ENCODE results near the gene GPATCH3.
A peak's percentile ranks its signal among the peaks of the same experiment; 100 is the strongest.
"Not testable (repeated sequence)": the region's sequence is repeated elsewhere in the genome, so short reads cannot be mapped to it uniquely, and the experiment has no call there.

GPATCH3 gene

DNA sequence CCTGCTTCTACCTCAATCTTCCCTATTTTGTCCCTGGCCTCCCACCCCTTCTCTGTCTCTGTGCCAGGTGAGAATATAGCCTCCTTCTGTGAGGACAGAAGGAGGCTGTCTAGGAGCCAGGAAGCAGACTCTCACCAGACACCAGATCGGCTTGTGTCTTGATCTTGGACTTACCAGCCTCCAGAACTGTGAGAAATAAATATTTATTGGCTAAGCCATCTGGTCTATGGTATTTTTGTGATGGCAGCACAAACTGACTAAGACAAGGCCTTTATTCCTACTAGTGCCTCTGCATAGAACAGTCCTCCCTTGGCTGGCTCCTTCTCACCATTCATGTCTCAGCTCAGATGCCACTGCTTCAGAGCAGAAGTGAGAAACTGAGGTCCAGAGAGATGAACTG lies 12.0 kb downstream of the GPATCH3 start:
- intact Hi-C loops (cut with DNase I; ENCODE audit: low total_unique reads) = no loop called here
- H3K27ac ChIP-seq = no peak overlapping the region
- peaks cover 0 to 27% (median 17%) of the 10 kb centered on the region in 4 donors for H3K4me1 ChIP-seq
- H3K4me3 ChIP-seq = no peak overlapping the region
- H3K36me3 ChIP-seq = peaks cover 61 to 75% (median 62%) of the 10 kb centered on the region in 3 donors
- H3K27me3 ChIP-seq = no peaks in the 10 kb centered on the region
- H3K9me3 ChIP-seq = no peaks in the 10 kb centered on the region
- TF ChIP-seq, protein P1, sequence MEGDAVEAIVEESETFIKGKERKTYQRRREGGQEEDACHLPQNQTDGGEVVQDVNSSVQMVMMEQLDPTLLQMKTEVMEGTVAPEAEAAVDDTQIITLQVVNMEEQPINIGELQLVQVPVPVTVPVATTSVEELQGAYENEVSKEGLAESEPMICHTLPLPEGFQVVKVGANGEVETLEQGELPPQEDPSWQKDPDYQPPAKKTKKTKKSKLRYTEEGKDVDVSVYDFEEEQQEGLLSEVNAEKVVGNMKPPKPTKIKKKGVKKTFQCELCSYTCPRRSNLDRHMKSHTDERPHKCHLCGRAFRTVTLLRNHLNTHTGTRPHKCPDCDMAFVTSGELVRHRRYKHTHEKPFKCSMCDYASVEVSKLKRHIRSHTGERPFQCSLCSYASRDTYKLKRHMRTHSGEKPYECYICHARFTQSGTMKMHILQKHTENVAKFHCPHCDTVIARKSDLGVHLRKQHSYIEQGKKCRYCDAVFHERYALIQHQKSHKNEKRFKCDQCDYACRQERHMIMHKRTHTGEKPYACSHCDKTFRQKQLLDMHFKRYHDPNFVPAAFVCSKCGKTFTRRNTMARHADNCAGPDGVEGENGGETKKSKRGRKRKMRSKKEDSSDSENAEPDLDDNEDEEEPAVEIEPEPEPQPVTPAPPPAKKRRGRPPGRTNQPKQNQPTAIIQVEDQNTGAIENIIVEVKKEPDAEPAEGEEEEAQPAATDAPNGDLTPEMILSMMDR (IDR thresholded peaks at IDR 0.05) = no peak
- no peak for DNase-seq

DNA sequence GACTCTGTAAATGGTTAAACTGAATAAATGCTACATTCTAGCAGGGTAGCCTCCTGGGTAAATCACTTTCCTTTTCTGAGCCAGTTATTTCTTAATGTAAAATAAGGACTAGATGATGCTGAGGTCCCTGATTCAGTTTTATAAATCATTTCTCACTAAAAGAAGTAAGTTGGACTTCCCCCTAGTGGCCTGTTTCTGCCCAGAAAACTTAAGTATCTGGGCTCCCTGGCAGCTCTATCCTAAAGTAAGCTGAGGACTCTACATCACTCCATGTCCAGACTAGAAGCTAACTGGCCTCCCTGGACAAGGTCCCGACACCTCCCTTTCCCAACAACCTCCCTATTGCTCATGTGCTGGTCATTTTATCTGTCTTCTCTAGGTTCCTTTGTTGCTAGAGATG lies 13.1 kb downstream of the GPATCH3 start:
- TF ChIP-seq, protein P1 (IDR thresholded peaks at IDR 0.05) = peak in 1 of 2 experiments; percentile 5
- Histone ChIP-seq H3K9me3 (no peaks in the 10 kb centered on the region), H3K4me1 (peaks cover 0 to 27% (median 17%) of the 10 kb centered on the region in 4 donors), H3K36me3 (peaks cover 62 to 75% (median 68%) of the 10 kb centered on the region in 3 donors), H3K4me3 (no peak overlapping the region), H3K27me3 (no peaks in the 10 kb centered on the region), H3K27ac (no peak overlapping the region)
- intact Hi-C loops (cut with DNase I; ENCODE audit: low total_unique reads) = no loop called here
- no peak for DNase-seq

DNA sequence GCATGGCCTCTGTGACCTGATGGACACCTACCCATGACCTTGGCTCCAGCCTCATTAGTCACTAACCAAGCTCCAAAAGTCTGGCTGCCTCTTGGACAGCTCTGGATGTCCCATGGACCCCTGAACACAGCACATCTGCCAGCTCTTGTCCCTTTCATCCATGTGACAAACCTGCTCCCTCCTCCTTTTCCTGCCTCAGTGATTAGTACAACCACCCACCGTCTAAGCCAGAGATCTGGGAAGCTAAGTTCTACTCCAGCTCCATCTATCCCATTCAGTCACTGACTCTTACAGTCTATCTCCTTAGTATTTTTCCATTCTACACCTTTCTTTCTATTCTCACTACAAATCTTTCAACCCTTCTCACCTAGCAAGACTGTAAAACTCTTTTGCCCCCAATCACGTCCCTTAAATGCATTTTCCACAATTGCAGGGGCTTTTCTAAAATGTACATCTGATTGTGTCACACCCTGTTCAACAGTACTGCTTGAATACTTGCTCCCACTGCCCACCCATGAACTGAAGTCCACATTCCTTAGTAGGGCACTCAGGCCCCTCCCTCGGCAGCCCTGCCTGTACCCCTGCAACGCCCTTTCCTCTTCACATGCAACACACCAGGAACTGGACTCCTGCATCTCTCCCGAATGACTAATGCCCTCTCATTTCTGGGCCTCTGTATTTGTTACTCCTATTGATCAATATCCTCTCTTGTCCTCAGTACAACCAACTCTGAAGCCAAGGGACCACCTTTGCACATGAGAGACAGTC lies 17.4 kb downstream of the GPATCH3 start:
- H3K27ac ChIP-seq = no peak overlapping the region
- H3K9me3 ChIP-seq = no peaks in the 10 kb centered on the region
- no peaks in the 10 kb centered on the region for H3K27me3 ChIP-seq
- no peak overlapping the region for H3K4me3 ChIP-seq
- H3K4me1 ChIP-seq = peaks cover 0 to 4% (median under 1%) of the 10 kb centered on the region in 4 donors
- intact Hi-C loops (cut with DNase I; ENCODE audit: low total_unique reads) = no loop called here
- DNase-seq = no peak
- H3K36me3 ChIP-seq = peaks cover 93 to 99% (median 93%) of the 10 kb centered on the region in 3 donors
- TF ChIP-seq, protein P1 (IDR thresholded peaks at IDR 0.05) = no peak

DNA sequence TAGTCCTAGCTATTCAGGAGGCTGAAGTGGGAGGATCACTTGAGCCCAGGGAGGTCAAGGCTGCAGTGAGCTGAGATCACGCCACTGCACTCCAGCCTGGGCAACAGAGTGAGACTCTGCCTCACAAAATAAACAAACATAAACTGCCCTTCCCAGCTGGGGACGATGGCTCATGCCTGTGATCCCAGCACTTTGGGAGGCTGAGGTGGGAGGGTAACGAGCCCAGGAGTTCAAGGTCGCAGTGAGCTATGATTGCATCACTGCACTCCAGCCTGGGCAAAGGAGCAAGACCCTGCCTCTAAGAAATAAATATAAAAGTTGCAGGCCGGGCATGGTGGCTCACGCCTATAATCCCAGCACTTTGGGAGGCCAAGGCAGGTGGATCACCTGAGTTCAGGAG lies 18.7 kb downstream of the GPATCH3 start:
- intact Hi-C loops (cut with DNase I; ENCODE audit: low total_unique reads); H3K27ac ChIP-seq; DNase-seq; H3K27me3 ChIP-seq; H3K9me3 ChIP-seq; H3K4me3 ChIP-seq; H3K4me1 ChIP-seq: not testable (repeated sequence)
- H3K36me3 ChIP-seq = peaks cover 81 to 92% (median 91%) of the 10 kb centered on the region in 3 donors

DNA sequence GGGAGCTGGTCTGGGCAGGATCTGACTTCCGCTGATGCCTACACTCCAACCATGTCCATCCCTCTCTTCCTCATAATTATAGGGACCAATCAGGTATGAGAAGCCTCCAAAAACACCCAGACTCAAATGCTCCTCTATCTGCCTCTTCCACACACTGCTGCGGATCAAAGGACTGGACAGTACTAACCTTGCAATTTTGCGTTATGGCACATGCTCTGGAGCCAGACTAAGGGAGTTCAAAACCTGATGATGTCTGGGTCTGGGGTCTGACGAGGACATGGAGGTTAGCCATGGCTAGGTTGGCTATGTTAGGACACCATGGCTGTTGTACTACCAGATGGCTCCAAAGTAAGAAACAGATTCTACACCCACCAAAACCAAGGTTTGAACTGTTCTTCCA lies 20.5 kb downstream of the GPATCH3 start:
- intact Hi-C loops (cut with DNase I; ENCODE audit: low total_unique reads) = loop anchor here (2.0 kb wide), 1 partner anchor 27 kb away; no protein-coding TSS in a partner anchor
- H3K9me3 ChIP-seq = no peaks in the 10 kb centered on the region
- H3K36me3 ChIP-seq = peaks cover 63 to 77% (median 76%) of the 10 kb centered on the region in 3 donors
- no peak overlapping the region for H3K4me3 ChIP-seq
- no peak overlapping the region for H3K27ac ChIP-seq
- peaks cover 0 to 5% (median 2%) of the 10 kb centered on the region in 4 donors for H3K4me1 ChIP-seq
- no peak for DNase-seq
- H3K27me3 ChIP-seq = no peaks in the 10 kb centered on the region
- TF ChIP-seq, protein P1 (IDR thresholded peaks at IDR 0.05) = no peak

DNA sequence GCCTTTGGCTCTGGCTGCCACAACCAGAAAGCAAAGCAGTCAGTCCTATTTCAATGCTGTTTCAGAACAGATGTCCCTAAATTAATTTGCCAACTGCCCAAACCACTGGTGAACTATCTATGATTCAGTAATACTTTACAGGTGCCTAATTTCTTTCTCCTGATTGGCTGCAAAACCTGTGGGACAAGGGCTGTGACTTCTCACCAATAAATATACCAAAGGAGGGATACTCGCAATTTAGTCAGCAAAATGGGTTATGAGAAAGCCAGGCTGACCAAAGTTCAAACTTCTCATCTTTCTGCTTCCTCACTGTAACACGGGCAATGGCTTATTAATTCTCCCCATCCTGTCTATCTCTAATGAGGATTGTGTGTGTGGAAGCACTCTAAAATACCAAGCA lies 22.9 kb downstream of the GPATCH3 start:
- Histone ChIP-seq H3K4me3 (no peak overlapping the region), H3K36me3 (peaks cover 38 to 57% (median 52%) of the 10 kb centered on the region in 3 donors), H3K27me3 (no peaks in the 10 kb centered on the region), H3K9me3 (no peaks in the 10 kb centered on the region), H3K4me1 (peaks cover 0 to 5% (median 2%) of the 10 kb centered on the region in 4 donors), H3K27ac (peak overlapping the region in 1 of 2 donors; percentile 68)
- intact Hi-C loops (cut with DNase I; ENCODE audit: low total_unique reads) = no loop called here
- no peak for DNase-seq
- TF ChIP-seq, protein P1 (IDR thresholded peaks at IDR 0.05) = no peak
